CD4-positive, alpha-beta T cell treated with Interferon gamma for 1 hour (primary cell): ENCODE measurements around the gene XXYLT1.

Experiments
- DNase-seq: peaks from one replicate; pipeline ENCODE4 v3.0.0-alpha.2; 2020

Gene XXYLT1

GRCh38 chr3:195181741-195182469 is 89.1 kb downstream of the XXYLT1 start:
- DNase-seq = no peak

- DNase-seq = no peak
Observed at GRCh38 chr3:195181113-195181498, 89.9 kb downstream of the XXYLT1 start.

GRCh38 chr3:195180490-195181112 is 90.4 kb downstream of the XXYLT1 start:
- no peak for DNase-seq

GRCh38 chr3:195179776-195180489 is 91.0 kb downstream of the XXYLT1 start:
- DNase-seq = no peak

- DNase-seq = no peak
Observed at GRCh38 chr3:195178124-195178910, 92.6 kb downstream of the XXYLT1 start.

- no peak for DNase-seq
Observed at GRCh38 chr3:195177422-195178123, 93.4 kb downstream of the XXYLT1 start.

- DNase-seq = no peak
Observed at GRCh38 chr3:195176776-195177175, 94.2 kb downstream of the XXYLT1 start.

- DNase-seq = no peak
Observed at GRCh38 chr3:195175476-195176337, 95.3 kb downstream of the XXYLT1 start.

GRCh38 chr3:195175076-195175475 is 95.9 kb downstream of the XXYLT1 start:
- no peak for DNase-seq

GRCh38 chr3:195173657-195174056 is 97.3 kb downstream of the XXYLT1 start:
- no peak for DNase-seq

GRCh38 chr3:195172896-195173295 is 98.1 kb downstream of the XXYLT1 start:
- no peak for DNase-seq

- no peak for DNase-seq
Observed at GRCh38 chr3:195172039-195172684, 98.8 kb downstream of the XXYLT1 start.

- DNase-seq = no peak
Observed at GRCh38 chr3:195171093-195171873, 99.7 kb downstream of the XXYLT1 start.

GRCh38 chr3:195170496-195170895 is 100.5 kb downstream of the XXYLT1 start:
- no peak for DNase-seq

- no peak for DNase-seq
Observed at GRCh38 chr3:195169011-195169649, 101.8 kb downstream of the XXYLT1 start.

- no peak for DNase-seq
Observed at GRCh38 chr3:195168009-195168762, 102.8 kb downstream of the XXYLT1 start.

- DNase-seq = no peak
Observed at GRCh38 chr3:195165790-195166189, 105.2 kb downstream of the XXYLT1 start.

GRCh38 chr3:195165265-195165609 is 105.7 kb downstream of the XXYLT1 start:
- no peak for DNase-seq
